Measurements from ENCODE around the gene KIR2DL3. TPM values are rescaled to one million over a fixed set of nuclear protein-coding genes. Genes with fewer than 3 reads are reported as not detected.
"Not testable (repeated sequence)": the region's sequence is repeated elsewhere in the genome, so short reads cannot be mapped to it uniquely, and the experiment has no call there.

The KIR2DL3 gene
- total RNA-seq, 1 donor from 2014 or later = not detected

DNA sequence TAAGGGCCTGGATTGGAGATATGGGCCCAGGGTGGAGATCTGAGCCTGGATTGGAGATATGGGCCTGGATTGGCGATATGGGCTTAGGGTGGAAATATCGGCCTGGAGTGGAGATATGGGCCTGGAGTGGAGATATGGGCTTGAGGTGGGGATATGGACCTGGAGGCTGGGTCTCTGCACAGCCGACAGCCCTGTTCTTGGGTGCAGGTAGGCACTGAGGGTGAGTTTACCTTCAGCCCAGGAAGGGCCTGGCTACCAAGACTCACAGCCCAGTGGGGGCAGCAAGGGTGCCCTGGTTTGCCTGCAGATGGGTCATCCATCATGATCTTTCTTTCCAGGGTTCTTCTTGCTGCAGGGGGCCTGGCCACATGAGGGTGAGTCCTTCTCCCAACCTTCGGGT is 32.2 kb downstream of the KIR2DL3 start:
- not testable (repeated sequence) for H3K27ac Mint-ChIP-seq (ENCODE audit: unreplicated experiment)
- H3K4me3 Mint-ChIP-seq (ENCODE audit: unreplicated experiment) = peak overlapping the region; percentile 23

DNA sequence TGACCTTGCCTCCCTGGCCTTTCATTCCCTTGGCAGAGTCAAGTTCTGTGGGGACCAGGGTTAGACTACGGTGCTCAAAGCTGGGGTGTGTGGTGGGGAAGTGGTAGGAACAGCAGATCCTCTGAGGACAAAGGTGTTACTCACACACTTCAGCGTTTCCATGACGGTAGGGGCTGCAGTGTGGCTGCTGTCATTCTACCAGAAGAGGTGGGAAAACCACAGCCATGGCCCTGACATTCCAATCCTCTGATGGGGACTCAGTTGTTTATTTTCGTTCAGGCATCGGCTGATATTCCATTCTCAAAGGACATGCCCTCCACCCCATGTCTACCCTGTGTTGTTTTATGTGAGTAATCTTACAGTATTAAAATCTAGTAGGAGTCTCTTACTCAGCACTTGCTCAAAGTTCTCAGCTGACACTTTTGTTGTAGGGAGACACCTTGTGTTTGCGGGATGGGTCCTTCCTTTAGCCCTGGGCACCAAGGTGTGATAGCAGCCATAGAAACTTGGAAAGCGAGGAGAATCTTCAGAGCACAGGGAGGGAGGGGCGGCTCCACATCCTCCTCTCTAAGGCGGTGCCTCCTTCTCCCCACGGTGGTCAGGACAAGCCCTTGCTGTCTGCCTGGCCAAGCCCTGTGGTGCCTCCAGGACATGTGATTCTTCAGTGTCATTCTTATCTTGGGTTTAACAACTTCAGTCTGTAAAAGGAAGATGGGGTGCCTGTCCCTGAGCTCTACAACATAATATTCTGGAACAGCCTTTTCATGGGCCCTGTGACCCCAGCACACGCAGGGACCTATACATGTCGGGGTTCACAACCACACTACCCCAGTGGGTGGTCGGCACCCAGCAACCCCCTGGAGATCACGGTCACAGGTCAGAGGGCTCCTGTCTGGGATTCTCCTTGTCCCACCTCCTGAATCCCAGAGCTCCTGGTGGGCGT is 33.0 kb downstream of the KIR2DL3 start:
- H3K4me1 Mint-ChIP-seq (ENCODE audit: unreplicated experiment); DNase-seq (ENCODE audit: low spot score); H3K27ac Mint-ChIP-seq (ENCODE audit: unreplicated experiment); H3K4me3 Mint-ChIP-seq (ENCODE audit: unreplicated experiment): not testable (repeated sequence)
- peaks cover 12% of the 10 kb centered on the region for H3K27me3 Mint-ChIP-seq (ENCODE audit: unreplicated experiment)
- peaks cover 20% of the 10 kb centered on the region for H3K36me3 Mint-ChIP-seq (ENCODE audit: low read depth, unreplicated experiment)
- peaks cover 51% of the 10 kb centered on the region for H3K9me3 Mint-ChIP-seq (ENCODE audit: unreplicated experiment)

More for the DNA sequence above, 32.2 kb downstream of the KIR2DL3 start:
- peaks cover 20% of the 10 kb centered on the region for H3K36me3 Mint-ChIP-seq (ENCODE audit: low read depth, unreplicated experiment)
- H3K4me1 Mint-ChIP-seq (ENCODE audit: unreplicated experiment); DNase-seq (ENCODE audit: low spot score): not testable (repeated sequence)
- H3K27me3 Mint-ChIP-seq (ENCODE audit: unreplicated experiment) = peaks cover 12% of the 10 kb centered on the region
- H3K9me3 Mint-ChIP-seq (ENCODE audit: unreplicated experiment) = peaks cover 53% of the 10 kb centered on the region

DNA sequence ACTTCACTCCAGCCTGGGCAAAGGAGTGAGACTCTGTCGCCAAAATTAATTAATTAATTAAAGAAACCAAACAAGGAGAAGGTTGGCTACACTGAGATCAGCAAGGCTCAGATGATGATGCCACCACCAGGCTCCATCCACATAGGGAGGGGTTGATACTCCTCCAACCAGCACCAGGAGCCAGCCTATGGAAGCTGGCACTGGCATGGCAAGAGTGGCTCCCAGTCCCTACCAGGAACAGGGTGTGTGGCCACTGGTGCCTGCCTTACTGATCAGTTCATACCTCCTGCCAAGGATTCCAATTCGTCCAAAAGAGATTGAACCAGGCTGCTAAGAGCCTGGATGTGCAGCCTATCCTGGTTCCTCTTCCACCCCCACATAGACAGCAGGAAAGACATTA is 34.4 kb downstream of the KIR2DL3 start:
- not testable (repeated sequence) for H3K4me3 Mint-ChIP-seq (ENCODE audit: unreplicated experiment); H3K27ac Mint-ChIP-seq (ENCODE audit: unreplicated experiment); DNase-seq (ENCODE audit: low spot score); H3K4me1 Mint-ChIP-seq (ENCODE audit: unreplicated experiment)
- peaks cover 20% of the 10 kb centered on the region for H3K36me3 Mint-ChIP-seq (ENCODE audit: low read depth, unreplicated experiment)
- peaks cover 13% of the 10 kb centered on the region for H3K27me3 Mint-ChIP-seq (ENCODE audit: unreplicated experiment)
- H3K9me3 Mint-ChIP-seq (ENCODE audit: unreplicated experiment) = peaks cover 44% of the 10 kb centered on the region

DNA sequence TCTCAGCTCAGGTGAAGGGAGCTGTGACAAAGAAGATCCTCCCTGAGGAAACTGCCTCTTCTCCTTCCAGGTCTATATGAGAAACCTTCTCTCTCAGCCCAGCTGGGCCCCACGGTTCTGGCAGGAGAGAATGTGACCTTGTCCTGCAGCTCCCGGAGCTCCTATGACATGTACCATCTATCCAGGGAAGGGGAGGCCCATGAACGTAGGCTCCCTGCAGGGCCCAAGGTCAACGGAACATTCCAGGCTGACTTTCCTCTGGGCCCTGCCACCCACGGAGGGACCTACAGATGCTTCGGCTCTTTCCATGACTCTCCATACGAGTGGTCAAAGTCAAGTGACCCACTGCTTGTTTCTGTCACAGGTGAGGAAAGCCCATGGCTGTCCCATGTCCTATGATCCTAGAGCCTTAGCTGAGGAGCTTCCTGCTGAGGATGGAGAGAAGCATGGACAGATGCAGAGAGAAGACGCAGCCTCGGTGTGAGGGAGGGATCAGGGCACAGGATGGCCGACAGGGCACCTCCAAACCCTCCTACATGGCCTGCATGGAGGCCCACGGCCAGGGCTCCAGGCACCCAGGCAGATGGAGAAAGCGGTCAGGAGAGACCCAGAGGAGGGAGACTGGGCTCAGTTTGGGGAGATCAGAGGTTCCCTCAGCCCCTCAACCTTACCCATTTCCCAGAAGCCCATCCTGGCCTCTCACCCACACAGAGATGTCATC is 36.9 kb downstream of the KIR2DL3 start:
- H3K27me3 Mint-ChIP-seq (ENCODE audit: unreplicated experiment); H3K27ac Mint-ChIP-seq (ENCODE audit: unreplicated experiment); H3K36me3 Mint-ChIP-seq (ENCODE audit: low read depth, unreplicated experiment); DNase-seq (ENCODE audit: low spot score); H3K4me3 Mint-ChIP-seq (ENCODE audit: unreplicated experiment); H3K4me1 Mint-ChIP-seq (ENCODE audit: unreplicated experiment): not testable (repeated sequence)
- peaks cover 38% of the 10 kb centered on the region for H3K9me3 Mint-ChIP-seq (ENCODE audit: unreplicated experiment)

DNA sequence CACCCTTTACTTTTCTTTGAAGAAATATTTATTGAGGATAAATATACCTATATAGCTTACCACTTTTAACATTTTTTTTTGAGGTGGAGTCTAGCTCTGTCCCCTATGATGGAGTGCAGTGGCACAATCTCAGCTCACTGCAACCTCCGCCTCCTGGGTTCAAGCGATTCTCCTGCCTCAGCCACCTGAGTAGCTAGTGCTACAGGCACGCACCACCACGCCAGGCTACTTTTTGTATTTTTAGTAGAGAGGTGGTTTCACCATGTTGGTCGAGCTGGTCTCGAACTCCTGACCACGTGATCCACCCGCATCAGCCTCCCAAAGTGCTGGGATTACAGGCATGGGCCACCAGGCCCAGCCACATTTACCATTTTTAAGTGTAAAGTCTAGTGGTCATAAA is 37.5 kb downstream of the KIR2DL3 start:
- not testable (repeated sequence) for DNase-seq (ENCODE audit: low spot score); H3K36me3 Mint-ChIP-seq (ENCODE audit: low read depth, unreplicated experiment); H3K4me1 Mint-ChIP-seq (ENCODE audit: unreplicated experiment); H3K27me3 Mint-ChIP-seq (ENCODE audit: unreplicated experiment); H3K27ac Mint-ChIP-seq (ENCODE audit: unreplicated experiment); H3K4me3 Mint-ChIP-seq (ENCODE audit: unreplicated experiment)
- H3K9me3 Mint-ChIP-seq (ENCODE audit: unreplicated experiment) = peaks cover 36% of the 10 kb centered on the region

DNA sequence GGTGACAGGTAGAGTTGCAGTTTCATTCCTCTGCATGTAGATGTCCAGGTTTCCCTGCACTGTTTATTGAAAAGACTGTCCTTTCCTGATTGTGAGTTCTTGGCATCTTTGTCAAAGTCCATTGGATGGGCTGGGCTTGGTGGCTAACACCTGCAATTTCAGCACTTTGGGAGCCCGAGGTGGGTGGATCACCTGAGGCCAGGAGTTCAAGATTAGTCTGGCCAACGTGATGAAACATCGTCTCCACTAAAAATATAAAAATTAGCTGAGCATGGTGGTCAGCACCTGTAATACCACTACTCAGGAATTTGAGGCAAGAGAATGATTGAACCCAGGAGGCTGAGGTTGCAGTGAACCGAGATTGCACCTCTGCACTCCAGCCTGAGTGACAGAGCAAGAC is 39.5 kb downstream of the KIR2DL3 start:
- not testable (repeated sequence) for H3K4me3 Mint-ChIP-seq (ENCODE audit: unreplicated experiment); H3K27me3 Mint-ChIP-seq (ENCODE audit: unreplicated experiment)
- H3K9me3 Mint-ChIP-seq (ENCODE audit: unreplicated experiment) = peaks cover 34% of the 10 kb centered on the region

DNA sequence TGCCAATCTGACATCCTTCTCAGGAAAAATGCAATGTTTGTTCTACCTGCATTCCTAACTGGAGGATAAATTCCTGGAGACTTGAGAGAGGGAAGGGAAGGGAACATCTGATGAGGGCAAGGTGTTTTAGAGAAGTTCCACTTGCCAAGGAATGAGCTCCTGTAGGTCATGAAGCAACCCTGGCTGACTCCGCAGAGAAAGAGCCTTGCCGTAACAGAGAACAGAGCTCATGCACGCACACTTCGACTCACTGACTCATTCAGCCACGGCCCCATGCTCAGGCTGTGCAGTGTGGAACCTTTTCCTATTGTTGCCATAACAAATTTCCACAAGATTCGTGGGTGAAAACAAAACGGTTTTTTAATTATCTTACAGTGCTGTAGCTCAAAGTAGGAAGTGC is 40.6 kb downstream of the KIR2DL3 start:
- not testable (repeated sequence) for DNase-seq (ENCODE audit: low spot score); H3K27ac Mint-ChIP-seq (ENCODE audit: unreplicated experiment); H3K4me1 Mint-ChIP-seq (ENCODE audit: unreplicated experiment); H3K36me3 Mint-ChIP-seq (ENCODE audit: low read depth, unreplicated experiment); H3K4me3 Mint-ChIP-seq (ENCODE audit: unreplicated experiment); H3K27me3 Mint-ChIP-seq (ENCODE audit: unreplicated experiment)
- peaks cover 39% of the 10 kb centered on the region for H3K9me3 Mint-ChIP-seq (ENCODE audit: unreplicated experiment)

More for the DNA sequence above, 39.5 kb downstream of the KIR2DL3 start:
- DNase-seq (ENCODE audit: low spot score); H3K36me3 Mint-ChIP-seq (ENCODE audit: low read depth, unreplicated experiment); H3K4me1 Mint-ChIP-seq (ENCODE audit: unreplicated experiment); H3K27ac Mint-ChIP-seq (ENCODE audit: unreplicated experiment): not testable (repeated sequence)

DNA sequence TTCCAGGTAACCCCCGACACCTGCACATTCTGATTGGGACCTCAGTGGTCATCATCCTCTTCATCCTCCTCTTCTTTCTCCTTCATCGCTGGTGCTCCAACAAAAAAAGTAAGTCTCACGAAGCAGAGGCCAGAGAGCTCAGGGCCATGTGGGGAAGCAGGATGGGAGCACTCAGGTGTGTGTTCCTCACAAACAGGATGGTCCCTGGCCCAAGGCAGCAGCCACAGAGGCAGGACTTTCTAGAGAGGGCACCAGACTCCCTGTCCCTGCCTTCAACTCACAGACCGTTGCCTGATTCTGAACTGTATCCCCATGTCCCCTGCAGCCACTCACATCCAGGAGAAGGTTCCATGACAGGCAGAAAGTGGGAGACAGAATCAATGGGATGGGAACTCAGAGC is 44.6 kb downstream of the KIR2DL3 start:
- not testable (repeated sequence) for H3K4me1 Mint-ChIP-seq (ENCODE audit: unreplicated experiment); DNase-seq (ENCODE audit: low spot score); H3K27ac Mint-ChIP-seq (ENCODE audit: unreplicated experiment); H3K27me3 Mint-ChIP-seq (ENCODE audit: unreplicated experiment); H3K4me3 Mint-ChIP-seq (ENCODE audit: unreplicated experiment)
- H3K36me3 Mint-ChIP-seq (ENCODE audit: low read depth, unreplicated experiment) = peaks cover 11% of the 10 kb centered on the region
- peaks cover 56% of the 10 kb centered on the region for H3K9me3 Mint-ChIP-seq (ENCODE audit: unreplicated experiment)

DNA sequence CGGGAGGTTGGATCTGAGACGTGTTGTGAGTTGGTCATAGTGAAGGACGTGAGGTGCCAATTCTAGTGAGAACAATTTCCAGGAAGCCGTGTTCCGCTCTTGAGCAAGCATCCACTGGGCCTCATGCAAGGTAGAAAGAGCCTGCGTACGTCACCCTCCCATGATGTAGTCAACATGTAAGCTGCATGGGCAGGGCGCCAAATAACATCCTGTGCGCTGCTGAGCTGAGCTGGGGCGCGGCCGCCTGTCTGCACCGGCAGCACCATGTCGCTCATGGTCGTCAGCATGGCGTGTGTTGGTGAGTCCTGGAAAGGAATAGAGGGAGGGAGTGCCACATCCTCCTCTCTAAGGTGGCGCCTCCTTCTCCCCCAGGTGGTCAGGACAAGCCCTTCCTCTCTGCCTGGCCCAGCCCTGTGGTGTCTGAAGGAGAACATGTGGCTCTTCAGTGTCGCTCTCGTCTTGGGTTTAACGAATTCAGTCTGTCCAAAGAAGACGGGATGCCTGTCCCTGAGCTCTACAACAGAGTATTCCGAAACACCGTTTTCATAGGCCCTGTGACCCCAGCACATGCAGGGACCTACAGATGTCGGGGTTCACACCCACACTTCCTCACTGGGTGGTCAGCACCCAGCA is 47.9 kb downstream of the KIR2DL3 start:
- Mint-ChIP-seq H3K36me3 (ENCODE audit: low read depth, unreplicated experiment) (peaks cover 26% of the 10 kb centered on the region), H3K9me3 (ENCODE audit: unreplicated experiment) (peaks cover 62% of the 10 kb centered on the region)

DNA sequence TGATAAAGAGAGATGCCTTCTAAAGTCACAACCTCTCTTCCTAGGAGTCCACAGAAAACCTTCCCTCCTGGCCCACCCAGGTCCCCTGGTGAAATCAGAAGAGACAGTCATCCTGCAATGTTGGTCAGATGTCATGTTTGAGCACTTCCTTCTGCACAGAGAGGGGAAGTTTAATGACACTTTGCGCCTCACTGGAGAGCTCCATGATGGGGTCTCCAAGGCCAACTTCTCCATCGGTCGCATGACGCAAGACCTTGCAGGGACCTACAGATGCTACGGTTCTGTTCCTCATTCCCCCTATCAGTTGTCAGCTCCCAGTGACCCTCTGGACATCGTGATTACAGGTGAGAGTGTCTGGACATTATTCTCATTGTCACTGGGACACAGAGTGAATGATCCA is 49.8 kb downstream of the KIR2DL3 start:
- not testable (repeated sequence) for H3K27ac Mint-ChIP-seq (ENCODE audit: unreplicated experiment); H3K4me1 Mint-ChIP-seq (ENCODE audit: unreplicated experiment); DNase-seq (ENCODE audit: low spot score); H3K4me3 Mint-ChIP-seq (ENCODE audit: unreplicated experiment); H3K27me3 Mint-ChIP-seq (ENCODE audit: unreplicated experiment)
- peaks cover 52% of the 10 kb centered on the region for H3K9me3 Mint-ChIP-seq (ENCODE audit: unreplicated experiment)
- peaks cover 26% of the 10 kb centered on the region for H3K36me3 Mint-ChIP-seq (ENCODE audit: low read depth, unreplicated experiment)

More for the DNA sequence above, 47.9 kb downstream of the KIR2DL3 start:
- H3K27me3 Mint-ChIP-seq (ENCODE audit: unreplicated experiment) = peaks cover 14% of the 10 kb centered on the region
- not testable (repeated sequence) for H3K4me1 Mint-ChIP-seq (ENCODE audit: unreplicated experiment); DNase-seq (ENCODE audit: low spot score); H3K4me3 Mint-ChIP-seq (ENCODE audit: unreplicated experiment); H3K27ac Mint-ChIP-seq (ENCODE audit: unreplicated experiment)

Measured in endothelial cell (in vitro differentiated cells).